ENCODE data around the gene MAD1L1.

MAD1L1 gene

GRCh38 chr7:1957471-1958225 is 275.1 kb downstream of the MAD1L1 start:
- no peak for DNase-seq (ENCODE audit: low read depth in 2 of 2)

DNA sequence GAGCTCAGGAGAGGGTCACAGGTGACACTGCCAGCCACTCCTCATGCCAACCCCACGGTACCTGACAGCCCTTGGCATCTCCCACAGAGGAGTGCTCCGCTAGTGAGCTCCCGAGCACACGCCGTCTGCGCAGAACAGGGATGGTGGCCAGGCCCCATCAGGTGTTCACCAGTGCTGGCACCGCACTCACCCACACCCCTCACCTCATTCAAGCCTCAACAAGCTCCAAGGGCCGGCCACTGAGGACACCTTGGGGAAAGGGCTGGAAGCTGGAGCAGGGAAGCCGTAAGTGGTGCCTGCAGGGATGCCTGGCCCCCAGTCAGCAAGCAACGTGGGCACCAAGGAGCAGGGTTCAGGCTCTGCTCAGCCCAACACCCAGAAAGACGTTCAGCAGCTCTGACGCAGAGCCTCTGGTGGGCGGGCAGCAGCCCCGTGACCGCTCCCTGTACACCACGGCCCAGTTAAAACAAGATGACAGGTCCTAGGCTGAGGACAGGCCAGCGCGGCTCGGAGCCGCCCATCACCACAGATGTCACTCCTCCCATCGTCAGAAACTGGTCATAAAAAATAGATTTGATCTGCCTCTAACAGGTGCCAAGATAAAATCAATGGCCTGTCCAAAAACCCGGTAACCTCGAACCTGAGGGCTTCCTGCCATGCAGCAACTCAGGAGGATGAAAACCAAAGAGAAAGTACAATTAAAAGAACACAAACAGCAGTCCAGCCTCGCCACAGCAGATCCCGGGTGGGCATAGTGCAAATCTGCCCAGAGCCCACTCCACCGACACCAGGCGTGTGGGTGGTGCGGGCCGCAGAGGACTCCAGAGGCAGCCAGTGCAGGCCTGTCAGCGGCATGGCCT is 275.9 kb downstream of the MAD1L1 start:
- DNase-seq (ENCODE audit: low read depth in 2 of 2): no peak

- no peak for DNase-seq (ENCODE audit: low read depth in 2 of 2)
Observed at GRCh38 chr7:1956141-1956540, 276.6 kb downstream of the MAD1L1 start.

- DNase-seq (ENCODE audit: low read depth in 2 of 2): no peak
Observed at GRCh38 chr7:1954366-1955004, 278.3 kb downstream of the MAD1L1 start.

GRCh38 chr7:1953199-1954190 is 279.2 kb downstream of the MAD1L1 start:
- DNase-seq (ENCODE audit: low read depth in 2 of 2): no peak

- DNase-seq (ENCODE audit: low read depth in 2 of 2): no peak
Observed at GRCh38 chr7:1952781-1953180, 280.0 kb downstream of the MAD1L1 start.

DNA sequence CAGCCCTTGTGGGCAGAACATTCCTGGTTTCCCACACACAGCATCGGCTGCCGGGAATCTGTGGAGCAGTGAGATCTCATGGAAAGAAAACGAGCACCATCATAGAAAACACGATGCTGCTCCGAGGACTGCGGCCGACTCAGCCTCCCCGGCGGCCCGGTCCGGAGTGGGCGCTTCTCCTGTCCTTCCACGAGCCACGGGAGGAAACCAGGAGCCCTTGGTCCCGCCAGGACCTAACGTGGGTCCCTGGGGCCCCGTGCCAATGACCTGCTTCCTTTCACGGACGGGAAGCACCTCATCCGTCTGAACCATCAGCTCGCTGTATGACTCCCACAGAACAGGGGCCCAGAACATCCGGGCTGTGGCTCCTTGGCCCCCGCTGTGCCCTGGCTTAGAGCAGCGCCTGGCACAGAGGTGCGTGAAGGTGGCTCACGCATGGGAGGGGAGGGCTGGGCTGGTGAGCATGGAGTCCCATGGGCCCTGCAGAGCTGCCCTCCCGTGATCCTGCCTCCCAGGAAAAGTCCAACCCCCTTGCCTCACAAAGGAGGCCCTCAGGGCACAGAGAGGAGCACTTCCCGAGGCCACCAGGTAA is 280.5 kb downstream of the MAD1L1 start:
- DNase-seq (ENCODE audit: low read depth in 2 of 2): no peak

- DNase-seq (ENCODE audit: low read depth in 2 of 2): no peak
Observed at GRCh38 chr7:1951600-1951999, 281.1 kb downstream of the MAD1L1 start.

- no peak for DNase-seq (ENCODE audit: low read depth in 2 of 2)
Observed at GRCh38 chr7:1951159-1951536, 281.6 kb downstream of the MAD1L1 start.

- no peak for DNase-seq (ENCODE audit: low read depth in 2 of 2)
Observed at GRCh38 chr7:1950452-1951158, 282.1 kb downstream of the MAD1L1 start.

DNA sequence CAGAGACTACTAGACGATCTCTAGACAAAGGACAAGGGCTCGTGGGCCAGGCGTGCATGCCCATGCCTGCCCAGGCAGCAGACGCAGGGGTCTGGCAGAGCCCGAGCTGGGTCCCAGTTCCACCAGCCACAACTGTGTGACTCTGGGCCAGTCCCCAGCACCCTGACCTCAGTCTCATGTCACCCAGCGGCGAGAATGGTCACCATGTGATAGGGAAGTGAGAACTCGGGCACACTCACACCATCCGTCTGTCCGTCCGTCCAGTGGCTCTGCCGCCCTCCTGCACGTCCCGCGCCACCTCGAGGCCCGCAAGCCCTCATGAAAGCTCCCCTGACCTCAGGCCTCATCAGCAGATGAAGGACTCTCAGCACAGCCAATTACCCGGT is 282.7 kb downstream of the MAD1L1 start:
- no peak for DNase-seq (ENCODE audit: low read depth in 2 of 2)

GRCh38 chr7:1949681-1950055 is 283.1 kb downstream of the MAD1L1 start:
- DNase-seq (ENCODE audit: low read depth in 2 of 2): no peak

DNA sequence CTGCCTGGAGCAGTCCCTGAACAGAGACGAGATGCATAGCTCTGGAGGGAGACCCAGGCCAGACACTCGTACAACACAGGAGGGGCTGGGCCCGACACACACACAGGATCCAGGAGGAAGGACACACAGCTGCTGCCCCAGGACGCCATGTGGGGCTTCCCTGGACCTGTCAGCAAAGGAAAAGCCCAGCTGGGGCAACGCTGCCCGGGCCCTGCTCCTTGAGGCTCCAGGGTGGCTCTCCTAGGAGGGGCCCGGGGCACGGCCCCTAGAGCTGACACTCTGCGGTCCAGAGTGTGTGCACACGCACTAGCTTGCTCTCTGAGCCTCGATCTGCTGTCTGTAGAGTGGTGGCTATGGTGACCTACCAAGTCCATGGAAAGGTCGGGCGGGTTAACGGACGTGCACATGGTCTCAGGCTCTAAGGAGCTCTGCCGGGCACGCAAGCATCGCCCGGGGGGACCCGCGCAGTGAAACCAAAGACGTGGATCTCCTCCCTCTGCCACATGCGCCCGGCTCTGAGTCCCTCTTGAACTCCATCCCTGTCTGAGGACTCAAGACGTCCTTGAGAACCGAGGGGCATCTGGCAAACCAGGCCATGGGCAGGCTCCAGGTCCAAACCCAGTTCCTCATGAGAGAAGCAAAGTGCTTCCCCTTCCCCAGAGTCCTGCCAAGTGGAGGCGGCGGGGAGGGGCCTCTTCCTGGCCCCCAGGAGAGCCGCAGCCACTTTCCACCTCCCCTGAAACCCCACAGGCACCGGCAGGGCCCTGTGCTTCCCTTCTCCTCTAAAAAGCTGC is 283.7 kb downstream of the MAD1L1 start:
- DNase-seq (ENCODE audit: low read depth in 2 of 2): no peak

GRCh38 chr7:1948301-1948796 is 284.4 kb downstream of the MAD1L1 start:
- DNase-seq (ENCODE audit: low read depth in 2 of 2): no peak

GRCh38 chr7:1947586-1948217 is 285.0 kb downstream of the MAD1L1 start:
- no peak for DNase-seq (ENCODE audit: low read depth in 2 of 2)

- DNase-seq (ENCODE audit: low read depth in 2 of 2): no peak
Observed at GRCh38 chr7:1946773-1947450, 285.8 kb downstream of the MAD1L1 start.

GRCh38 chr7:1946025-1946772 is 286.5 kb downstream of the MAD1L1 start:
- DNase-seq (ENCODE audit: low read depth in 2 of 2): no peak

DNA sequence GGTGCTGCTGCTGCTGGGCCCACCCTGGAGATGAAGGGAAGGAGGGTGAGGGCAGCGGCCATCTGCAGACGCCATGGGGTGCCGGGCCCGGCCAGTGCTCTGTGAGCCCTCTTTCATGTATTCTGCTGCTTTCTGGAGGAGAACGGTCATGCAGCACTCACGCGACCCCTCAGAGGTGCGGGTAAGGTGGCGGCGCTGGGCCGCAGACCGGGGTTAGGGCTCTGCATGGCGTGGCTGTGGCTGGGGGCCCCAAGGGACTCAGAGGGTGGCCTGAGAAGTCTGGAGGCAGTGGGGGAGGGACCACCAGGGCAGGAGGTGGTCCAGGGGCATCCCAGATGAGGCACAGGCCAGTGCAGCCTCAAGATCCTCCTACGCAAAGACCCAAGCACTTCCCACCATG is 287.2 kb downstream of the MAD1L1 start:
- no peak for DNase-seq (ENCODE audit: low read depth in 2 of 2)

Data from stimulated activated CD8-positive, alpha-beta memory T cell treated with anti-CD3 and anti-CD28 coated beads, Interleukin-15, amount 100 ng/mL, for 48 hours (primary cell).